HG03439 (cell line): Measurements from ENCODE around the gene ADPRHL1.

Experiments used
- ATAC-seq: cut with Tn5 transposase; IDR thresholded peaks from one replicate; pipeline ENCODE4 v1.9.1; 2021; ENCODE audit warnings: mild to moderate bottlenecking, moderate library complexity; ENCODE audit not compliant: unreplicated experiment

ADPRHL1 gene

DNA sequence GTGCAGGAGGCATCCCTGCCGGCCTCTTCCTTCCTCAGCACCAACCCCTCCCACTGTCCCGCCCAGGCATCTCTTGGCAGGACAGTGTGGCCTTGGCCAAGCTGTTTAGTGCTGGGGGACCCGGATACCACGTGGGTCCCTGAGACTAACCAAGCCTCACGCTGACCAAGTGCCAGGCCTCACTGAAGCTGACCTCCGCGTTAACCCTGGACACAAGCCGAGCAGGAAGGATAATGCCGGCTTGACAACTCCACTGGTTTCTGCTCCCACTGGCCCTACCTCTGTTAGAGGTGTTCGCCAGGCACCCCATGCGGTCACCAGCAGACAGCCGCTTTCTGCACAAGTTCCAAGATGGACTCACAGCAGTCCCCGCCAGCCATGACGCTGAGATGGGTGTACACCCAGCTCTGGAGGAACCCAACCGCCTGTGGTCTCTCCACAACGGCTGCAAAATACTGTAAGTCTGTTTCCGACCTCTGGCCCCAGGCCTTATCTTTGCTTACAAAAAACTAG, 101.7 kb downstream of the ADPRHL1 start:
- ATAC-seq: no peak

DNA sequence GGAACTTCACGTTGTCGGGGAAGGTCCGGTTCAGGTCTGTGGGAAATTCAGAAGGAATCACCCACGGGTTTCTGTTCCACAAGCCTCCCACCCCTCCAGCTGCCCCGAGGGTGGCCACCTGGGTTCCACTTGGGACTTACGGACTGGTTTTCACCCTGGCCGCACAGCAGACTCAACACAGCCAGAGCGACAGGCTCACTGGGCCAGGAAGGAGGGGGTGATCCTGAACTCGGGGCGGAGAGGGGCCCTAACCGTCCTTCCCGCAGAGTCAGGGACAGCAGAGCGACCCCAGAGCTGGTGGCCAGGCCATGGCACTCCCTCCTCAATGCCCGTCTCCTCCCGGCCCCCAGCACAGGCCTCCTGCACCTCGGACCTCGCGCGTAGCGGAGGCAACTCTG, 102.4 kb downstream of the ADPRHL1 start:
- ATAC-seq: no peak

DNA sequence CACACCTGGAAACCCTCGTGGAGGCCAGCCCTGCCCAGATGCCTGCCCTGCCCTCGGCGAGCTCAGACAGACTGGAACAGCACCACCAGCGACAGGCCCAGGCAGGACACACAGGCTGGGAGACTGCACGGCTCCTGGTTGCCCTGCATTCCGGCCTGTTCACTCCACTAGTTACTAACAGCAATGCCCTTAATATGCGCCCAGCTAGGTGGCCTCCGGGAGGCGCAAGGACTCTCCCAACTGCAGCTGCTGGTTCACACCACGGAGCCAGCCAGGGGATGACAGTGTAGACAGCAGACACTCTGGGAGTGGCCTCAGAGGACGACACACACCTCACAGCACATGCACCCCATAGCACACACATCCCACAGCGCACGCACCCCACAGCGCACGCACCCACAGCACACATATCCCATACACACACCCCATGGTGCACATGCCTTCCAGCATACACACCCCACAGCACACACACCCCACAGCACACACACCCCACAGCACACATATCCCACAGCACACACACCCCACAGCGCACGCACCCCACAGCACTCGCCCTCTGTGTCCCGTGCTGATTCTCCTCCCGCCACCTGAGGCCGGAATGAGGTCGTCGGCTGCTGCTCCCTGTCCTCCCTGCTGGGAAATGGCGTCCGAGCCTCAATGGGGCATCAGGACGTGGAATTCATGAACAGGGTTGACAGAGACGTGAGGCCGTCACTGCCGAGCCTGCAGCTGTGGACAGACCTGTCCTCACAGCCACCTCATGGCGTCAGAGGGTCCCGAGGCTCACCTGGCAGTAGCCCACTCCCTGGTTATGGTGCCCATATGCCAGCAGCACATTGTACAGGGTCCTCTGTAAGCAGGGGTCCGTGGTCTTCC, 103.0 kb downstream of the ADPRHL1 start:
- ATAC-seq: no peak
